Breast epithelium (tissue), 3 donors: ENCODE data around the gene RAD51D.
"Not testable (repeated sequence)": the region's sequence is repeated elsewhere in the genome, so short reads cannot be mapped to it uniquely, and the experiment has no call there.

Experiments
- POLR2A ChIP-seq: fragments of 450-650 bp; IDR thresholded peaks from one replicate; pipeline ENCODE4 v1.6.1; 2016; ENCODE audit warnings: antibody characterized with exemption, mild to moderate bottlenecking, moderate library complexity
- TF ChIP-seq, protein P1 (sequence below), 3 donors: fragments of 450-650 bp; IDR thresholded peaks; one replicate each; pipeline ENCODE4 v1.5.1; 2016 to 2017; ENCODE audit warnings: antibody characterized with exemption in 3 of 3, mild to moderate bottlenecking in 3 of 3, moderate library complexity in 3 of 3

DNA sequence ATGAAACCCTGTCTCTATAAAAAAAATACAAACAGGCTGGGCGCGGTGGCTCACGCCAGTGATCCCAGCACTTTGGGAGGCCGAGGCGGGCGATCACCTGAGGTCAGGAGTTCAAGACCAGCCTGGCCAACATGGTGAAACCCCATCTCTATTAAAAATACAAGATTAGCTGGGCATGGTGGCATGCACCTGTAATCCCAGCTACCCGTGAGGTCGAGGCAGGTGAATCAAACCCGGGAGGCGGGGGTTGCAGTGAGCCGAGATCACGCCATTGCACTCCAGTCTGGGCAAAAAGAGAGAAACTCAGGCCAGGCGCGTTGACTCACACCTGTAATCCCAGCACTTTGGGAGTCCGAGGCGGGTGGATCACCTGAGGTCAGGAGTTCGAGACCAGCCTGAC, 8.9 kb downstream of the RAD51D start:
- TF ChIP-seq, protein P1, sequence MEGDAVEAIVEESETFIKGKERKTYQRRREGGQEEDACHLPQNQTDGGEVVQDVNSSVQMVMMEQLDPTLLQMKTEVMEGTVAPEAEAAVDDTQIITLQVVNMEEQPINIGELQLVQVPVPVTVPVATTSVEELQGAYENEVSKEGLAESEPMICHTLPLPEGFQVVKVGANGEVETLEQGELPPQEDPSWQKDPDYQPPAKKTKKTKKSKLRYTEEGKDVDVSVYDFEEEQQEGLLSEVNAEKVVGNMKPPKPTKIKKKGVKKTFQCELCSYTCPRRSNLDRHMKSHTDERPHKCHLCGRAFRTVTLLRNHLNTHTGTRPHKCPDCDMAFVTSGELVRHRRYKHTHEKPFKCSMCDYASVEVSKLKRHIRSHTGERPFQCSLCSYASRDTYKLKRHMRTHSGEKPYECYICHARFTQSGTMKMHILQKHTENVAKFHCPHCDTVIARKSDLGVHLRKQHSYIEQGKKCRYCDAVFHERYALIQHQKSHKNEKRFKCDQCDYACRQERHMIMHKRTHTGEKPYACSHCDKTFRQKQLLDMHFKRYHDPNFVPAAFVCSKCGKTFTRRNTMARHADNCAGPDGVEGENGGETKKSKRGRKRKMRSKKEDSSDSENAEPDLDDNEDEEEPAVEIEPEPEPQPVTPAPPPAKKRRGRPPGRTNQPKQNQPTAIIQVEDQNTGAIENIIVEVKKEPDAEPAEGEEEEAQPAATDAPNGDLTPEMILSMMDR (IDR thresholded peaks at IDR 0.05): not testable (repeated sequence)
- not testable (repeated sequence) for TF ChIP-seq POLR2A
